ENCODE data around the gene WNT5A.

- TF ChIP-seq, protein P1, sequence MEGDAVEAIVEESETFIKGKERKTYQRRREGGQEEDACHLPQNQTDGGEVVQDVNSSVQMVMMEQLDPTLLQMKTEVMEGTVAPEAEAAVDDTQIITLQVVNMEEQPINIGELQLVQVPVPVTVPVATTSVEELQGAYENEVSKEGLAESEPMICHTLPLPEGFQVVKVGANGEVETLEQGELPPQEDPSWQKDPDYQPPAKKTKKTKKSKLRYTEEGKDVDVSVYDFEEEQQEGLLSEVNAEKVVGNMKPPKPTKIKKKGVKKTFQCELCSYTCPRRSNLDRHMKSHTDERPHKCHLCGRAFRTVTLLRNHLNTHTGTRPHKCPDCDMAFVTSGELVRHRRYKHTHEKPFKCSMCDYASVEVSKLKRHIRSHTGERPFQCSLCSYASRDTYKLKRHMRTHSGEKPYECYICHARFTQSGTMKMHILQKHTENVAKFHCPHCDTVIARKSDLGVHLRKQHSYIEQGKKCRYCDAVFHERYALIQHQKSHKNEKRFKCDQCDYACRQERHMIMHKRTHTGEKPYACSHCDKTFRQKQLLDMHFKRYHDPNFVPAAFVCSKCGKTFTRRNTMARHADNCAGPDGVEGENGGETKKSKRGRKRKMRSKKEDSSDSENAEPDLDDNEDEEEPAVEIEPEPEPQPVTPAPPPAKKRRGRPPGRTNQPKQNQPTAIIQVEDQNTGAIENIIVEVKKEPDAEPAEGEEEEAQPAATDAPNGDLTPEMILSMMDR (optimal IDR thresholded peaks at IDR 0.05 in 1 of 3, IDR thresholded peaks at IDR 0.05 in 1 of 3, conservative IDR thresholded peaks at IDR 0.05 in 1 of 3; ENCODE audit: extremely low read depth in 1 of 3, insufficient read depth in 2 of 3, low read length in 3 of 3) = no peak
- TF ChIP-seq EZH2 (IDR thresholded peaks at IDR 0.05; ENCODE audit: low read length) = no peak
Observed at GRCh38 chr3:55436644-55437043, 50.5 kb downstream of the WNT5A start.
